ENCODE results near the gene TM4SF20.

Gene TM4SF20

DNA sequence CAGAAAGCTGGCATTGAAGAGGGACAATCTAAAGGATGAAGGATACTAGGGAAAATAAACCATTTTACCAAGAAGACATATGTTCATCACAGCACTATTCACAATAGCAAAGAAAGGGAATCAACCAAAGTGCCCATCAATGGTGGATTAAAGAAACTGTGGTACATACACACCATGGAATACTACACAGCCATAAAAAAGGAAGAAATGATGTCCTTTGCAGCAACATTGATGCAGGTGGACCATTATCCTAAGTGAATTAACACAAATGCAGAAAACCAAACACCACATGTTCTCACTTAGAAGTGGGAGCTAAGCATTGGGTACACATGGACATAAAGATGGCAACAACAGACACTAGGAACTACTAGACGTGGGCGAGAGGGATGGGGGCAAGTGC lies 61.3 kb downstream of the TM4SF20 start:
- DNase-seq: no peak

DNA sequence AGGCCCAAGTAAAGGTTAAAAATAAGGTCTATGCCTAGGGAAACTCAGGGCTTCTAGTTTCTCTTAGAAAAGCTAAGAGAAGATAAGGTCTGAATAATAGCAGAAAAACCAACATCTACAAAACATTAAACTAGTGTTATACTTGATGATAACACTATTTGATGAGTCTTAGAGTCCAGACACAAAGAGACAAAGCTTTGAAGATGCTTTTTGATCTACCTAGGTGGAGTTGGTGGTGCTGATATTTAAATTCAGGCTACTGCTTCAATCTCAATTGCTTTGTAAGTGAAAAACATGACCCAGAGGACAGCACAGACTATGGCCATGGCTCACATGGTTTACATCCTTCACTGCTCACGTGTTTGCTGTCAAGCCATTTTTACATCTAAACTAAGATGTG lies 65.8 kb downstream of the TM4SF20 start:
- no peak for DNase-seq

DNA sequence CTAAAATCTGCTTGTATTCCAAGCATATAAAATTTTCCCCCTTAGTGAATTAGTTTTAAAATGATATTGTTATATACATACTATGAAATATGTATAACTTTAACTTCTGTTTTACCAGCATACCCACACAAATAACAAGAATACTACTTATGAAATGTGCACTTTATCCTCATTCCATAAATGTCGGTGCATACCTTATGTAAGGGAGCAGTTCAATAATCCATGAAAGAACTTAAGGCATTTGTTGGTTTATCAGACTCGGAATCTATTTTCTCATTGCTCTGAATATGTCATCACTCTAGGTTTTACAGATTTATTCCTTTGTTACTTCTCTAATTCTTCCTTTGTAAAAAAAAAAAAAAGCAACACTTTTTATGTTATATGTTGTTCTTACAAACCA lies 66.5 kb downstream of the TM4SF20 start:
- no peak for DNase-seq
